Mucosa of stomach (tissue), 1 donor: ENCODE results near the gene CHRNA3.

Experiments
- H3K27me3 ChIP-seq: one replicate; pipeline ENCODE4 v1.7.0; 2013; ENCODE audit warnings: mild to moderate bottlenecking, low read length; ENCODE audit not compliant: control insufficient read depth, insufficient read depth
- H3K36me3 ChIP-seq: one replicate; pipeline ENCODE4 v1.7.0; 2013; ENCODE audit warnings: low read length; ENCODE audit not compliant: control insufficient read depth, insufficient read depth
- H3K4me1 ChIP-seq: one replicate; pipeline ENCODE4 v1.7.0; 2013; ENCODE audit warnings: mild to moderate bottlenecking, low read length; ENCODE audit not compliant: control insufficient read depth, insufficient read depth
- H3K4me3 ChIP-seq: one replicate; pipeline ENCODE4 v1.7.0; 2013; ENCODE audit warnings: low read length
- H3K9ac ChIP-seq: one replicate; pipeline ENCODE4 v1.7.0; 2013; ENCODE audit warnings: mild to moderate bottlenecking, low read length, moderate library complexity
- H3K9me3 ChIP-seq: one replicate; pipeline ENCODE4 v1.7.0; 2013; ENCODE audit warnings: mild to moderate bottlenecking, low read length, moderate library complexity; ENCODE audit not compliant: control insufficient read depth
- donor health status: Pancreatic carcinoma.

The CHRNA3 gene

GRCh38 chr15:78650022-78650421, 29.2 kb upstream of the CHRNA3 start:
- Histone ChIP-seq H3K4me1 (no peaks in the 10 kb centered on the region), H3K36me3 (no peaks in the 10 kb centered on the region), H3K27me3 (no peaks in the 10 kb centered on the region), H3K9ac (no peak overlapping the region), H3K4me3 (no peak overlapping the region), H3K9me3 (no peaks in the 10 kb centered on the region)

GRCh38 chr15:78645009-78645408, 24.2 kb upstream of the CHRNA3 start:
- Histone ChIP-seq H3K4me1 (peaks cover 14% of the 10 kb centered on the region), H3K27me3 (peaks cover 16% of the 10 kb centered on the region), H3K36me3 (no peaks in the 10 kb centered on the region), H3K9ac (no peak overlapping the region), H3K9me3 (no peaks in the 10 kb centered on the region), H3K4me3 (no peak overlapping the region)

GRCh38 chr15:78642331-78642730, 21.5 kb upstream of the CHRNA3 start:
- Histone ChIP-seq H3K4me1 (peaks cover 14% of the 10 kb centered on the region), H3K27me3 (peaks cover 23% of the 10 kb centered on the region), H3K9me3 (no peaks in the 10 kb centered on the region), H3K4me3 (no peak overlapping the region), H3K9ac (no peak overlapping the region), H3K36me3 (no peaks in the 10 kb centered on the region)

- Histone ChIP-seq H3K4me1 (peaks cover 14% of the 10 kb centered on the region), H3K4me3 (no peak overlapping the region), H3K36me3 (no peaks in the 10 kb centered on the region), H3K9me3 (no peaks in the 10 kb centered on the region), H3K9ac (no peak overlapping the region), H3K27me3 (peaks cover 23% of the 10 kb centered on the region)
Measured at GRCh38 chr15:78641749-78642275, 21.0 kb upstream of the CHRNA3 start.

- Histone ChIP-seq H3K9me3 (no peaks in the 10 kb centered on the region), H3K4me3 (no peak within 1 kb of the TSS), H3K9ac (no peak within 1 kb of the TSS), H3K36me3 (no peaks in the 10 kb centered on the region), H3K4me1 (peaks cover 14% of the 10 kb centered on the region), H3K27me3 (peaks cover 23% of the 10 kb centered on the region)
Measured at GRCh38 chr15:78641102-78641748, 20.4 kb upstream of the CHRNA3 start, which contains the start of gene CHRNB4. Gene CHRNB4, minus strand, starts transcription at chr15:78641210. Its CDS starts 77 bp downstream, at chr15:78641133.

- Histone ChIP-seq H3K9me3 (no peaks in the 10 kb centered on the region), H3K27me3 (peaks cover 23% of the 10 kb centered on the region), H3K4me1 (peaks cover 14% of the 10 kb centered on the region), H3K4me3 (no peak overlapping the region), H3K9ac (no peak overlapping the region), H3K36me3 (no peaks in the 10 kb centered on the region)
Measured at GRCh38 chr15:78640527-78641101, 19.8 kb upstream of the CHRNA3 start.

- peaks cover 14% of the 10 kb centered on the region for H3K4me1 ChIP-seq
- no peak overlapping the region for H3K9ac ChIP-seq
- no peak overlapping the region for H3K4me3 ChIP-seq
- no peaks in the 10 kb centered on the region for H3K36me3 ChIP-seq
- H3K27me3 ChIP-seq, result peaks cover 23% of the 10 kb centered on the region
- no peaks in the 10 kb centered on the region for H3K9me3 ChIP-seq
Measured at GRCh38 chr15:78638658-78639314, 18.0 kb upstream of the CHRNA3 start.

GRCh38 chr15:78637776-78638435, 17.1 kb upstream of the CHRNA3 start:
- H3K9ac ChIP-seq, result no peak overlapping the region
- H3K36me3 ChIP-seq, result no peaks in the 10 kb centered on the region
- peaks cover 14% of the 10 kb centered on the region for H3K4me1 ChIP-seq
- H3K4me3 ChIP-seq, result no peak overlapping the region
- H3K27me3 ChIP-seq, result peaks cover 28% of the 10 kb centered on the region
- no peaks in the 10 kb centered on the region for H3K9me3 ChIP-seq

GRCh38 chr15:78636378-78636859, 15.6 kb upstream of the CHRNA3 start:
- Histone ChIP-seq H3K36me3 (no peaks in the 10 kb centered on the region), H3K4me3 (no peak overlapping the region), H3K9me3 (no peaks in the 10 kb centered on the region), H3K9ac (no peak overlapping the region), H3K4me1 (peaks cover 10% of the 10 kb centered on the region), H3K27me3 (peaks cover 26% of the 10 kb centered on the region)

- Histone ChIP-seq H3K4me3 (no peak overlapping the region), H3K36me3 (no peaks in the 10 kb centered on the region), H3K27me3 (peaks cover 15% of the 10 kb centered on the region), H3K9me3 (no peaks in the 10 kb centered on the region), H3K9ac (no peak overlapping the region), H3K4me1 (peaks cover 1% of the 10 kb centered on the region)
Measured at GRCh38 chr15:78635346-78635745, 14.6 kb upstream of the CHRNA3 start.

- Histone ChIP-seq H3K4me3 (no peak overlapping the region), H3K4me1 (no peaks in the 10 kb centered on the region), H3K27me3 (peaks cover 11% of the 10 kb centered on the region), H3K36me3 (no peaks in the 10 kb centered on the region), H3K9ac (no peak overlapping the region), H3K9me3 (no peaks in the 10 kb centered on the region)
Measured at GRCh38 chr15:78634210-78635145, 13.7 kb upstream of the CHRNA3 start.
